Measurements from ENCODE around the gene POLRMT. TPM values are rescaled to one million over a fixed set of nuclear protein-coding genes. Genes with fewer than 3 reads are reported as not detected.
A peak's percentile ranks its signal among the peaks of the same experiment; 100 is the strongest.

POLRMT gene
- total RNA-seq (10 to 100 TPM; 19.9 to 33.3 TPM), polyA plus RNA-seq (10 to 100 TPM; 10.1 to 76.6 TPM)
- long read RNA-seq, donor 1, partial matches to known transcripts, result 24 of 33 reads
- long read RNA-seq, donor 1, other reads (novel, unspliced or antisense), result 6 of 33 reads
- long read RNA-seq, donor 2, transcript POLRMT-202 (21 exons, 3,835 nt), result major isoform, 9 of 43 reads
- long read RNA-seq, donor 2, partial matches to known transcripts, result 19 of 43 reads
- long read RNA-seq, donor 2, other reads (novel, unspliced or antisense), result 15 of 43 reads

- intact Hi-C loops (cut with DNase I), result no loop called here
- H3K27me3 ChIP-seq (ENCODE audit: control insufficient read depth in 1 of 2, insufficient read depth in 2 of 2, low read length in 1 of 2), result no peaks in the 10 kb centered on the region
- WGBS, 2 donors, result 0% methylated on average over 60 to 67 of the region's 67 CpGs
- no peaks in the 10 kb centered on the region for H3K4me1 ChIP-seq (ENCODE audit: control insufficient read depth in 1 of 2, insufficient read depth in 2 of 2, low read length in 2 of 2)
- H3K27ac ChIP-seq (ENCODE audit: low read depth in 1 of 2, low read length in 2 of 2), result no peak within 1 kb of the TSS
- no peaks in the 10 kb centered on the region for H3K9me3 ChIP-seq (ENCODE audit: control insufficient read depth, low read length)
- peak within 1 kb of the TSS; percentile 67 to 72 for H3K4me3 ChIP-seq (ENCODE audit: low read length in 2 of 2)
- H3K36me3 ChIP-seq (ENCODE audit: control insufficient read depth in 1 of 2, insufficient read depth in 2 of 2, low read length in 1 of 2), result peaks cover 0 to 2% of the 10 kb centered on the region in 2 donors
- peak; percentile 96 for ATAC-seq (ENCODE audit: low FRiP score)
- DNase-seq, result peak; percentile 99
Observed at GRCh38 chr19:633068-633785, at the start of gene POLRMT. POLRMT (minus strand) TSS chr19:633537; CDS start chr19:633512, 25 bp downstream.

DNA sequence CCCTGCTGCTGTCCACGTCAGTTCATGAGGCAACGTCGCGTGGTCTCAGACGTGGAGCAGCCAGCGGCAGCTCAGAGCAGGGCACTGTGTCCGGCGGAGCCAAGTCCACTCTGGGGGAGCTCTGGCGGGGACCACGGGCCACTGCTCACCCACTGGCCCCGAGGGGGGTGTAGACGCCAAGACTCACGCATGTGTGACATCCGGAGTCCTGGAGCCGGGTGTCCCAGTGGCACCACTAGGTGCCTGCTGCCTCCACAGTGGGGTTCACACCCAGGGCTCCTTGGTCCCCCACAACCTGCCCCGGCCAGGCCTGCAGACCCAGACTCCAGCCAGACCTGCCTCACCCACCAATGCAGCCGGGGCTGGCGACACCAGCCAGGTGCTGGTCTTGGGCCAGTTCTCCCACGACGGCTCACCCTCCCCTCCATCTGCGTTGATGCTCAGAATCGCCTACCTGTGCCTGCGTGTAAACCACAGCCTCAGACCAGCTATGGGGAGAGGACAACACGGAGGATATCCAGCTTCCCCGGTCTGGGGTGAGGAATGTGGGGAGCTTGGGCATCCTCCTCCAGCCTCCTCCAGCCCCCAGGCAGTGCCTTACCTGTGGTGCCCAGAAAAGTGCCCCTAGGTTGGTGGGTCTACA is 49.5 kb upstream of the POLRMT start:
- no peaks in the 10 kb centered on the region for H3K4me1 ChIP-seq (ENCODE audit: control insufficient read depth in 1 of 2, insufficient read depth in 2 of 2, low read length in 2 of 2)
- H3K36me3 ChIP-seq (ENCODE audit: control insufficient read depth in 1 of 2, insufficient read depth in 2 of 2, low read length in 1 of 2), result no peaks in the 10 kb centered on the region
- intact Hi-C loops (cut with DNase I), result no loop called here
- H3K4me3 ChIP-seq (ENCODE audit: low read length in 2 of 2), result no peak overlapping the region
- H3K27me3 ChIP-seq (ENCODE audit: control insufficient read depth in 1 of 2, insufficient read depth in 2 of 2, low read length in 1 of 2), result no peaks in the 10 kb centered on the region
- no peak overlapping the region for H3K27ac ChIP-seq (ENCODE audit: low read depth in 1 of 2, low read length in 2 of 2)
- 69% methylated on average over 25 of the region's 25 CpGs for WGBS, 2 donors
- ATAC-seq (ENCODE audit: low FRiP score), result no peak
- no peaks in the 10 kb centered on the region for H3K9me3 ChIP-seq (ENCODE audit: control insufficient read depth, low read length)
- no peak for DNase-seq

GRCh38 chr19:681029-682019 is 48.0 kb upstream of the POLRMT start:
- 76 to 77% methylated on average over 54 of the region's 54 CpGs for WGBS, 2 donors
- no peak overlapping the region for H3K27ac ChIP-seq (ENCODE audit: low read depth in 1 of 2, low read length in 2 of 2)
- H3K36me3 ChIP-seq (ENCODE audit: control insufficient read depth in 1 of 2, insufficient read depth in 2 of 2, low read length in 1 of 2), result no peaks in the 10 kb centered on the region
- ATAC-seq (ENCODE audit: low FRiP score), result no peak
- H3K9me3 ChIP-seq (ENCODE audit: control insufficient read depth, low read length), result no peaks in the 10 kb centered on the region
- no peaks in the 10 kb centered on the region for H3K27me3 ChIP-seq (ENCODE audit: control insufficient read depth in 1 of 2, insufficient read depth in 2 of 2, low read length in 1 of 2)
- DNase-seq, result peak in 1 of 2 donors; percentile 79
- intact Hi-C loops (cut with DNase I), result loop anchor here in 1 of 2 donors (2.0 kb wide), 1 partner anchor 19 kb away; the partner anchor contains the start of gene RNF126
- no peak overlapping the region for H3K4me3 ChIP-seq (ENCODE audit: low read length in 2 of 2)
- no peaks in the 10 kb centered on the region for H3K4me1 ChIP-seq (ENCODE audit: control insufficient read depth in 1 of 2, insufficient read depth in 2 of 2, low read length in 2 of 2)

- peak; percentile 99 to 100 for DNase-seq
- WGBS, 2 donors, result 3% methylated on average over 58 to 70 of the region's 70 CpGs
- Histone ChIP-seq H3K4me1 (ENCODE audit: control insufficient read depth in 1 of 2, insufficient read depth in 2 of 2, low read length in 2 of 2) (no peaks in the 10 kb centered on the region), H3K36me3 (ENCODE audit: control insufficient read depth in 1 of 2, insufficient read depth in 2 of 2, low read length in 1 of 2) (no peaks in the 10 kb centered on the region), H3K4me3 (ENCODE audit: low read length in 2 of 2) (peak overlapping the region; percentile 60 to 73), H3K27me3 (ENCODE audit: control insufficient read depth in 1 of 2, insufficient read depth in 2 of 2, low read length in 1 of 2) (no peaks in the 10 kb centered on the region), H3K9me3 (ENCODE audit: control insufficient read depth, low read length) (no peaks in the 10 kb centered on the region), H3K27ac (ENCODE audit: low read depth in 1 of 2, low read length in 2 of 2) (peak overlapping the region; percentile 51 to 52)
- intact Hi-C loops (cut with DNase I), result loop anchor here in 1 of 2 donors (2.0 kb wide), 1 partner anchor 18 kb away; the partner anchor contains the start of gene RNF126
- ATAC-seq (ENCODE audit: low FRiP score), result peak; percentile 93
Observed at GRCh38 chr19:680287-681028, 47.1 kb upstream of the POLRMT start.

- Histone ChIP-seq H3K36me3 (ENCODE audit: control insufficient read depth in 1 of 2, insufficient read depth in 2 of 2, low read length in 1 of 2) (no peaks in the 10 kb centered on the region), H3K4me3 (ENCODE audit: low read length in 2 of 2) (peak overlapping the region; percentile 60 to 73), H3K27me3 (ENCODE audit: control insufficient read depth in 1 of 2, insufficient read depth in 2 of 2, low read length in 1 of 2) (no peaks in the 10 kb centered on the region), H3K4me1 (ENCODE audit: control insufficient read depth in 1 of 2, insufficient read depth in 2 of 2, low read length in 2 of 2) (no peaks in the 10 kb centered on the region), H3K27ac (ENCODE audit: low read depth in 1 of 2, low read length in 2 of 2) (peak overlapping the region; percentile 51 to 52), H3K9me3 (ENCODE audit: control insufficient read depth, low read length) (no peaks in the 10 kb centered on the region)
- WGBS, 2 donors, result 3 to 5% methylated on average over 32 to 69 of the region's 69 CpGs
- peak; percentile 31 for ATAC-seq (ENCODE audit: low FRiP score)
- DNase-seq, result peak; percentile 87 to 93
- intact Hi-C loops (cut with DNase I), result loop anchor here in 1 of 2 donors (2.0 to 5.0 kb wide), 2 partner anchors 17 to 118 kb away; partner anchors contain the start of genes PTBP1 and RNF126
Observed at GRCh38 chr19:679418-680286, 46.3 kb upstream of the POLRMT start.

DNA sequence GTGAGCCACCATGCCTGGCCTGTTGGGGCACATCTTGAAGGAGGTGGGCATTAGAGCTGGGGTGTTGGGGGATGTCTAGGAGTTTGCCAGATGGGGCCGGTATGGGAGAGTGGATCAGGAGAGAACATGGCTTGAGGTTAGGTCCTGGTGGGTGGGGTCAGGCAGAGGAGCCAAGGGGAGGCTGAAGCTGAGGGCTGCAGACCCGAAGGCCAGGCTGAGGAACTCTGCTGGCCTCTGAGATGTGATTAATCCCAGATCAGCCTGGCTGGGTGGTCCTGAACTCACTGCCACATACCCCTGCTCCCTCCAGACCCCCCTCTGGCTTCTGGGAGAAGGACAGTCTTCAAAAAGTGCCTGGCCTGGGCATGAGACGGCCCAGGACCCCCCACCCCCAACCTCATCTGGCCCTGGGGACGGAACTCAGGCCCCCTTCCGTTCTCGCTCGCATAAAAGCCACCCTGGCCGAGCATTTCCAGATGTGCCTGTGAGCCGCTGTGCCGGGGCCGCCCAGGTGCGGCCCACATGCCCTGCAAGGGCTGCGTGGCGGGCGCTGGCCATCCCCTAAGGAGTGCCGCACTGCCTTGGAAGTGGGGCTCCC is 45.6 kb upstream of the POLRMT start:
- no peaks in the 10 kb centered on the region for H3K4me1 ChIP-seq (ENCODE audit: control insufficient read depth in 1 of 2, insufficient read depth in 2 of 2, low read length in 2 of 2)
- no peaks in the 10 kb centered on the region for H3K27me3 ChIP-seq (ENCODE audit: control insufficient read depth in 1 of 2, insufficient read depth in 2 of 2, low read length in 1 of 2)
- 80 to 84% methylated on average over 16 of the region's 16 CpGs for WGBS, 2 donors
- intact Hi-C loops (cut with DNase I), result loop anchor here in 1 of 2 donors (5.0 kb wide), 1 partner anchor 118 kb away; the partner anchor contains the start of gene PTBP1
- no peaks in the 10 kb centered on the region for H3K36me3 ChIP-seq (ENCODE audit: control insufficient read depth in 1 of 2, insufficient read depth in 2 of 2, low read length in 1 of 2)
- peak overlapping the region; percentile 41 to 51 for H3K27ac ChIP-seq (ENCODE audit: low read depth in 1 of 2, low read length in 2 of 2)
- no peaks in the 10 kb centered on the region for H3K9me3 ChIP-seq (ENCODE audit: control insufficient read depth, low read length)
- no peak overlapping the region for H3K4me3 ChIP-seq (ENCODE audit: low read length in 2 of 2)
- no peak for ATAC-seq (ENCODE audit: low FRiP score)
- DNase-seq, result peak in 1 of 2 donors; percentile 55
